ENCODE data around the gene LMTK2.
A peak's percentile ranks its signal among the peaks of the same experiment; 100 is the strongest.

LMTK2 gene

GRCh38 chr7:98175260-98175940, 68.7 kb downstream of the LMTK2 start:
- no peak for DNase-seq (ENCODE audit: low spot score)

GRCh38 chr7:98177553-98177952, 70.9 kb downstream of the LMTK2 start:
- no peak for DNase-seq (ENCODE audit: low spot score)

GRCh38 chr7:98178321-98178720, 71.7 kb downstream of the LMTK2 start:
- no peak for DNase-seq (ENCODE audit: low spot score)

GRCh38 chr7:98178762-98179490, 72.3 kb downstream of the LMTK2 start:
- no peak for DNase-seq (ENCODE audit: low spot score)

- DNase-seq (ENCODE audit: low spot score): no peak
Measured at GRCh38 chr7:98180751-98181150, 74.1 kb downstream of the LMTK2 start.

GRCh38 chr7:98185101-98185500, 78.4 kb downstream of the LMTK2 start:
- no peak for DNase-seq (ENCODE audit: low spot score)

- peak; percentile 68 for DNase-seq (ENCODE audit: low spot score)
Measured at GRCh38 chr7:98186452-98187137, 79.9 kb downstream of the LMTK2 start.

- DNase-seq (ENCODE audit: low spot score): no peak
Measured at GRCh38 chr7:98187138-98187502, 80.5 kb downstream of the LMTK2 start.

- DNase-seq (ENCODE audit: low spot score): no peak
Measured at GRCh38 chr7:98189559-98189958, 82.9 kb downstream of the LMTK2 start.

- DNase-seq (ENCODE audit: low spot score): no peak
Measured at GRCh38 chr7:98191668-98192431, 85.2 kb downstream of the LMTK2 start.

- DNase-seq (ENCODE audit: low spot score): no peak
Measured at GRCh38 chr7:98192781-98193457, 86.3 kb downstream of the LMTK2 start.

- no peak for DNase-seq (ENCODE audit: low spot score)
Measured at GRCh38 chr7:98193474-98194180, 87.0 kb downstream of the LMTK2 start.

GRCh38 chr7:98194186-98194585, 87.5 kb downstream of the LMTK2 start:
- no peak for DNase-seq (ENCODE audit: low spot score)

- DNase-seq (ENCODE audit: low spot score): peak; percentile 53
Measured at GRCh38 chr7:98194672-98195457, 88.2 kb downstream of the LMTK2 start.

- no peak for DNase-seq (ENCODE audit: low spot score)
Measured at GRCh38 chr7:98196706-98197605, 90.3 kb downstream of the LMTK2 start.

- DNase-seq (ENCODE audit: low spot score): no peak
Measured at GRCh38 chr7:98199131-98199530, 92.5 kb downstream of the LMTK2 start.

GRCh38 chr7:98200364-98200763, 93.7 kb downstream of the LMTK2 start:
- no peak for DNase-seq (ENCODE audit: low spot score)

GRCh38 chr7:98202367-98203195, 95.9 kb downstream of the LMTK2 start:
- DNase-seq (ENCODE audit: low spot score): no peak
